Measurements from ENCODE around the gene PHLPP2. TPM values are rescaled to one million over a fixed set of nuclear protein-coding genes. Genes with fewer than 3 reads are reported as not detected.

PHLPP2 gene
- total RNA-seq, 2 donors from 2014 or later: 9.9 to 13.3 TPM

GRCh38 chr16:71738855-71739254 is 14.4 kb upstream of the PHLPP2 start:
- Mint-ChIP-seq H3K9me3 (no peaks in the 10 kb centered on the region), H3K27me3 (ENCODE audit: low read depth) (no peaks in the 10 kb centered on the region), H3K4me1 (ENCODE audit: low read depth) (no peaks in the 10 kb centered on the region), H3K27ac (peak overlapping the region; percentile 70), H3K36me3 (ENCODE audit: insufficient read depth in 2 of 2) (peaks cover 8 to 32% of the 10 kb centered on the region in 2 donors), H3K4me3 (no peak overlapping the region)
- ATAC-seq (replicated peaks in 1 of 2): no peak
- no peak for DNase-seq

- Mint-ChIP-seq H3K4me1 (ENCODE audit: low read depth) (no peaks in the 10 kb centered on the region), H3K27ac (no peak overlapping the region), H3K36me3 (ENCODE audit: insufficient read depth in 2 of 2) (peaks cover 11 to 31% of the 10 kb centered on the region in 2 donors), H3K4me3 (no peak overlapping the region), H3K27me3 (ENCODE audit: low read depth) (no peaks in the 10 kb centered on the region), H3K9me3 (no peaks in the 10 kb centered on the region)
- ATAC-seq (replicated peaks in 1 of 2) (no peak), DNase-seq (no peak)
Observed at GRCh38 chr16:71737501-71737900, 13.0 kb upstream of the PHLPP2 start.

- Mint-ChIP-seq H3K27me3 (ENCODE audit: low read depth) (no peaks in the 10 kb centered on the region), H3K36me3 (ENCODE audit: insufficient read depth in 2 of 2) (peaks cover 11 to 35% of the 10 kb centered on the region in 2 donors), H3K4me1 (ENCODE audit: low read depth) (peaks cover 3% of the 10 kb centered on the region), H3K4me3 (no peak overlapping the region), H3K27ac (peak overlapping the region; percentile 5), H3K9me3 (no peaks in the 10 kb centered on the region)
- ATAC-seq (replicated peaks in 1 of 2) (no peak), DNase-seq (no peak)
Observed at GRCh38 chr16:71734511-71734910, 10.0 kb upstream of the PHLPP2 start.

- Mint-ChIP-seq H3K36me3 (ENCODE audit: insufficient read depth in 2 of 2) (peaks cover 7 to 19% of the 10 kb centered on the region in 2 donors), H3K4me1 (ENCODE audit: low read depth) (peaks cover 5% of the 10 kb centered on the region), H3K4me3 (no peak overlapping the region), H3K27me3 (ENCODE audit: low read depth) (no peaks in the 10 kb centered on the region), H3K9me3 (no peaks in the 10 kb centered on the region), H3K27ac (no peak overlapping the region)
- no peak for DNase-seq
- no peak for ATAC-seq (replicated peaks in 1 of 2)
Observed at GRCh38 chr16:71732587-71732986, 8.1 kb upstream of the PHLPP2 start.

GRCh38 chr16:71727551-71728324 is 3.2 kb upstream of the PHLPP2 start:
- Mint-ChIP-seq H3K27me3 (ENCODE audit: low read depth) (peaks cover 12% of the 10 kb centered on the region), H3K4me1 (ENCODE audit: low read depth) (peaks cover 15% of the 10 kb centered on the region), H3K27ac (no peak overlapping the region), H3K36me3 (ENCODE audit: insufficient read depth in 2 of 2) (peaks cover 0 to 8% of the 10 kb centered on the region in 2 donors), H3K9me3 (no peaks in the 10 kb centered on the region), H3K4me3 (no peak overlapping the region)
- DNase-seq: no peak
- ATAC-seq (replicated peaks in 1 of 2): no peak

GRCh38 chr16:71726476-71727315 is 2.2 kb upstream of the PHLPP2 start:
- ATAC-seq (replicated peaks in 1 of 2) (no peak), DNase-seq (no peak)
- Mint-ChIP-seq H3K36me3 (ENCODE audit: insufficient read depth in 2 of 2) (peaks cover 0 to 3% of the 10 kb centered on the region in 2 donors), H3K4me1 (ENCODE audit: low read depth) (peaks cover 26% of the 10 kb centered on the region), H3K4me3 (no peak overlapping the region), H3K9me3 (no peaks in the 10 kb centered on the region), H3K27me3 (ENCODE audit: low read depth) (peaks cover 12% of the 10 kb centered on the region), H3K27ac (no peak overlapping the region)

GRCh38 chr16:71723537-71724319 is 773 bp downstream of the PHLPP2 start:
- peaks cover 23% of the 10 kb centered on the region for H3K4me1 Mint-ChIP-seq (ENCODE audit: low read depth)

GRCh38 chr16:71722801-71723536 is 1.5 kb downstream of the PHLPP2 start:
- DNase-seq (peak; percentile 61 to 64), ATAC-seq (replicated peaks in 1 of 2) (peak; percentile 50 to 51)
- H3K4me1 Mint-ChIP-seq (ENCODE audit: low read depth): peaks cover 23% of the 10 kb centered on the region
- H3K27ac Mint-ChIP-seq: peak overlapping the region; percentile 86
- no peaks in the 10 kb centered on the region for H3K9me3 Mint-ChIP-seq
- H3K36me3 Mint-ChIP-seq (ENCODE audit: insufficient read depth in 2 of 2): no peaks in the 10 kb centered on the region
- H3K4me3 Mint-ChIP-seq: peak overlapping the region; percentile 91 to 96
- peaks cover 12% of the 10 kb centered on the region for H3K27me3 Mint-ChIP-seq (ENCODE audit: low read depth)

More at GRCh38 chr16:71723537-71724319, 773 bp downstream of the PHLPP2 start:
- Mint-ChIP-seq H3K4me3 (peak overlapping the region; percentile 85 to 87), H3K9me3 (no peaks in the 10 kb centered on the region), H3K27ac (peak overlapping the region; percentile 63), H3K36me3 (ENCODE audit: insufficient read depth in 2 of 2) (no peaks in the 10 kb centered on the region), H3K27me3 (ENCODE audit: low read depth) (peaks cover 12% of the 10 kb centered on the region)
- peak; percentile 82 to 89 for DNase-seq
- peak; percentile 84 to 85 for ATAC-seq (replicated peaks in 1 of 2)

- ATAC-seq (replicated peaks in 1 of 2) (no peak), DNase-seq (no peak)
- Mint-ChIP-seq H3K4me1 (ENCODE audit: low read depth) (peaks cover 23% of the 10 kb centered on the region), H3K9me3 (no peaks in the 10 kb centered on the region), H3K27ac (peak overlapping the region; percentile 72), H3K4me3 (peak overlapping the region; percentile 36 to 91), H3K27me3 (ENCODE audit: low read depth) (peaks cover 12% of the 10 kb centered on the region), H3K36me3 (ENCODE audit: insufficient read depth in 2 of 2) (no peaks in the 10 kb centered on the region)
Observed at GRCh38 chr16:71721066-71721740, 3.3 kb downstream of the PHLPP2 start.

GRCh38 chr16:71712501-71712900 is 12.0 kb downstream of the PHLPP2 start:
- DNase-seq: no peak
- peaks cover 0 to 2% of the 10 kb centered on the region in 2 donors for H3K36me3 Mint-ChIP-seq (ENCODE audit: insufficient read depth in 2 of 2)
- no peak overlapping the region for H3K27ac Mint-ChIP-seq

GRCh38 chr16:71711789-71712188 is 12.7 kb downstream of the PHLPP2 start:
- no peaks in the 10 kb centered on the region for H3K27me3 Mint-ChIP-seq (ENCODE audit: low read depth)
- H3K36me3 Mint-ChIP-seq (ENCODE audit: insufficient read depth in 2 of 2): peaks cover 0 to 2% of the 10 kb centered on the region in 2 donors
- no peak for DNase-seq
- ATAC-seq (replicated peaks in 1 of 2): peak in 1 of 2 donors; percentile 69
- H3K9me3 Mint-ChIP-seq: no peaks in the 10 kb centered on the region
- H3K4me1 Mint-ChIP-seq (ENCODE audit: low read depth): peaks cover 7% of the 10 kb centered on the region
- no peak overlapping the region for H3K27ac Mint-ChIP-seq
- H3K4me3 Mint-ChIP-seq: no peak overlapping the region

More at GRCh38 chr16:71712501-71712900, 12.0 kb downstream of the PHLPP2 start:
- Mint-ChIP-seq H3K4me1 (ENCODE audit: low read depth) (peaks cover 7% of the 10 kb centered on the region), H3K9me3 (no peaks in the 10 kb centered on the region), H3K4me3 (no peak overlapping the region), H3K27me3 (ENCODE audit: low read depth) (no peaks in the 10 kb centered on the region)
- ATAC-seq (replicated peaks in 1 of 2): no peak
